GM21825 (cell line): Measurements from ENCODE around the gene CORO6.

ENCODE experiments used
- ATAC-seq: cut with Tn5 transposase; IDR thresholded peaks from one replicate; pipeline ENCODE4 v1.9.1; 2021; ENCODE audit warnings: mild to moderate bottlenecking, moderate library complexity; ENCODE audit not compliant: unreplicated experiment

The CORO6 gene

DNA sequence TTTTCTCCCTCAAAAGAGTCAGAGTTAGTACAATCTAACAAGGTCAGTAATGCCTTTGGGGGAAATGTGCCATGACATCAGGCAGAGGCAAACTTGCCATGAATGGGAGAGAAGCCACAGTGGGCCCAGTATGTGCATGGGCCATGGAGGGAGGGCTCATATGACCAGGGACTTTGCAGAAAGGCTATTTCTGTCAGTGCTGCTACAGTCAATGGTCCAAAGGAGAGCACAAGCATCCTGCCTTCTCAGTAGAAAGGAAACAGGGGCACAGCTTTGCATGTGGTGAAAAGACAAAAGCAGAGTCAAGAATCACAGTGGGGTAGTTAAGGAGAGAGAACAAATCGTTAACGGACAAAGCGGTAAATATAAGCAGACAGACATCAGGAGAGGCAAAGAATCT is 11.2 kb upstream of the CORO6 start:
- no peak for ATAC-seq

DNA sequence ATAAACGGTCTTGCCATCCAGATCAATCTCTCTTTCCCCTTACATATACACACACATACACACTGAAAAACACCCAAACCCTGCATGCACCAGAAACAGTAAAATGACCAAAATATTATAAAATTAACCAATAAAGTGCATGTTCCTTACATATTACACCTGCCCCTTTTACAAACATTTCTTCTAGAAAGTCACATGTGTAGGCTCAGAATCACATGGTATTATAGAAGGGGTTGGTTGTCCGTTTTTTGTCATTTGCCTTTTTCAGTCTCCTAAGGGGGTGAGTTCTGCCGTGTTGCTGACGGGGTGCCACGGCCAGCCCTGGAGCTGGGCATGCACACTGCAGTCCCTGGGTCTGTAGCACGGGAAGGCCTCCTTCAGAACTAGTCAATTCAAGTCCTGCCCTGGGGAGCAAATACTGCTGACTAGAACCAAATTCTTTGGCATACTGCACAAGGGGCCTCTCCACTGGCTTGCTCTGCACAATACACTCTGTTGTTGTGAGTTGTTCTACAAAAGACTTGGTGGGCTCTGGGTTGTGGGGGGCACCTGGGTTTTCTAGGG is 8.0 kb upstream of the CORO6 start:
- no peak for ATAC-seq

DNA sequence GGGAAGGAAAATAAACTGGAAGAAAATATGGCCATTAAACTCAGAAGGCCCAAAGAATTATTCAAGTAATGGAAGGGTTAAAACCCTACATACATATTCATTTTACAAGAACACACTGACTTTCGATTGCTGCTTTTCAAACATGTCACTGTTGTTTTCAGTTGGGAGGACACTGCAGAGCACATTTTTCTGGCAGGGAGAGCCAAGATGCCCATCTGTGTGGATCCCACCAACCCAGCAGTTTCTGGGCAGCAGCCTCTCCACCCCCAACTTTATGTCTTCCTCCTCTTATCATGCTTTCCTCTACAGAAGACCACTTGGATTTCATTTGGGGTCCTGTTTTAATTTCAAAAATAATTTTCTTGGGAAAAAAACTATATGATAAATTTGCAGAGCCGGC is 7.1 kb upstream of the CORO6 start:
- ATAC-seq = no peak

DNA sequence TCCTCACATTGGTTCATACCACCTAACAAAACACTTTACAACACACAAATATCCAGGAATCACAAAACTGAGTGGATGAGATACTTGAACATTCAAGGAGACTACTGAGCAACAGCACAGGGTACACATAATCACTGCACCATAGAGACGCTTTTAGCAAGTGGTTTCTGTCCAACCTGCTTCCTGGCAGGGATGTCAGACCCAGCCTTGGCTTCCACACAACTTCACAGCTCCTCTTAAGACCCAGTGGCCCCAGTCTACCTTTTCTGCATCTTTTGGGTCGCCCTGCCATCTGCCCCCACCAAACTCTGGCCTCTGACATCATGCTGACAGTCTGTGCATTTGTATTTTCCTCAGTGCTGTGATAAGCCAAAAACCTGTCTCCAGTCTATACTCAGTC is 5.9 kb upstream of the CORO6 start:
- ATAC-seq = no peak

DNA sequence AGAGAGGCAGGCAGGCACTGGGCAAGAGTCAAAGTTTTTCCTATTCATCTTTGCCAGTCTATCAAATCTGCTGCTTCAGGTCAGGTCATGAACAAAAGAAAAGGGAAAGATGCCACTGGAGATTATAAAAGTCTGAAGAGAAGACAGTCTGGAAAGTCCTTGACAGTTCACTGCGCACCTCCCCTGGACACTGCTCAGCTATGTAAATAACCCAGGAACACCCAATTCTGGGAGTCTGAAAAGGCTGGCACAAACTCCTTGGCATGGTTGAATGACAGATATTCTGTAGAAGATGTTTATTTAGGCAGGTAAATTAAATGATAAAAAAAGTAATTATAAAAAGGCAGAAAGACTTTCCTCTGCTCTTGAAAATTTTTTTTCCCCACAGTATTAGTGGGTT is 5.2 kb upstream of the CORO6 start:
- no peak for ATAC-seq

DNA sequence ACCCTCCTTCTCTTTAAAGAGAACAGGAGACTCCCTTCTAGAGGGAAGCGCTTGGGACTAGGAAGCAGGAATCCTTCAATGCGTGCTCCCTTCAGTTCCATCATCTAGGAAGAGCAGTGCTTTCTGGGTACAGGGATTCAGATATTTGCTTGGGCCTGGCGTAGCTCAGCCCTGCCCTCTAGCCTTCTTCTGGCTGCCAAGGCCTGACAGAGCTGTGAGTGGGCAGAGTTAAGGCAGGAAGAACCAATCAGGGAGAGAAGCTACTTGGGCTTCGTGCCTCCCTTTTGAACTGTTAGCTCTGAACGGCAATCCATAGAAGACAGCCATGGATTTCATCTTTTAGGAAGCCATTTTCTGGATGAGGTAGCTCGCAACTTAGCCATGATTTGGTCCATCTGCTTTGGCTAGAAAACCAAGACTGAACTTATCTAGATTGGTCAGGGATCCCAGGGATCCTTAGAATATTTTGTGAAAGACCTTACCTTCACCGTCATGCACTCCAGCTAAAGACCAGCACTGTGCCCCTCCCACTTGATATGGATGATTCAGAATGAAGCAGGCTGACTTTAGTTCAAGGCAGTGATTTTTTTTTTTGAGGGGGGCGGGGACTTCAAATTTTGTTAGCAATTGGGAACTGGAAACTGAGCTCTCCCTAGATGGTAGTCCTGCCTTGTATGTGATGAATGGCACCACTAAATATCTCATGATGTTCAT is 2.5 kb upstream of the CORO6 start:
- no peak for ATAC-seq

DNA sequence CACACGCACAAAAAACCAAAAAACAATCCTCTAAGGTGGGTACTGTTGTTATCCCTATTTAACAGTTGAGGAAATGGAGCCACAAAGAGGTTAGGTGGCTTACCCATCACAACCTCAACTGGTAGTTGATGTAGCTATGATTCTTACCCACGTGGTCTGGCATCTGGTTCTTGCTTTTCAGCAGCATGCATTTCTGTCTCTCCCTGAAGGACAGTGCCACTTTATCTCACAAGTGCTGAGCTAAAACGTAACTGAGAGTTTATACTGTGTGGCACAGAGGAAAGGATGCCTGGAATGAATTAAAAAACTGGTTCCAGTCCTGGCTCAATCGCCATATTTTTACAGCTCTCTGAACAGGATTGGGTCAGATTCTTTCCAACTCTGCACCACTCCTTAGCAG is 1.9 kb upstream of the CORO6 start:
- ATAC-seq = no peak

DNA sequence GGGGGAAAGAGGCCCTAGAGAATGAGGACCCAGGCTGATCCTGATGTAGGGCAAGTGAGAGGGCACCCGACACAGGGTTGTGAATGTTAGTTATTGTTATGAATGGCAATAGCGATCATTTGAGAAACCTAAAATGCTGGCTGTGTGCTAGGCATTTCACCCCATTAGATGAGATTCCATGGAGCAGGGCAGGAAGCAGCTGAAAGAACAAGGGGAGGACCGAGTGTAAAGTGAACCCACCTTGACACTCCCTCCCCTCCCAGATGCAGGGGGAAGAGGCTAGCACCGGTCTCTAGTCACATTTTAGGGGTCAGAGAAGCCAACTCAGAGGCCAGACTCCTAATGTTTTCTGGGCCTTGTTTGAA is 553 bp upstream of the CORO6 start:
- no peak for ATAC-seq

DNA sequence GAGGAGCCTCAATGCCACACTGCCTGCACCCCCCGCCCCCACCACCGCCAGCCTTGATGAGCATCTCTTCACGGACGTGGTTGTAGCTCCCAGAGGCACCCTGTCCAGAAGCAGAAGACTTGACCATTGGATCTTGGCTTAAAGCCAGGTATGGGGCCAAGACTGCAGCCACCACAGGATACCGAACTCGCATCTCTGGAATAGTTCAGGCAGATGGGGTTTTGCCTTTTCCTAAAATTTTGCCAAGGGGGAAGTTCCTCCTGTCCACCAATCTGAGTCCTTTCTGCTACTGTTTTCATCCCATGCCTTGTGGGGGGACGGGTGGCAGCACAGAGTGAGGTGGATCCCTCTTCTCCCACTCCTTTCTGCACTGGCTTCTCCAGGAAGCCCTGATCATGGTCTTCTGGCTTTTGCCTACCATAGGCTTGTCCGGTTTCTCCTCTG is 939 bp downstream of the CORO6 start:
- no peak for ATAC-seq

DNA sequence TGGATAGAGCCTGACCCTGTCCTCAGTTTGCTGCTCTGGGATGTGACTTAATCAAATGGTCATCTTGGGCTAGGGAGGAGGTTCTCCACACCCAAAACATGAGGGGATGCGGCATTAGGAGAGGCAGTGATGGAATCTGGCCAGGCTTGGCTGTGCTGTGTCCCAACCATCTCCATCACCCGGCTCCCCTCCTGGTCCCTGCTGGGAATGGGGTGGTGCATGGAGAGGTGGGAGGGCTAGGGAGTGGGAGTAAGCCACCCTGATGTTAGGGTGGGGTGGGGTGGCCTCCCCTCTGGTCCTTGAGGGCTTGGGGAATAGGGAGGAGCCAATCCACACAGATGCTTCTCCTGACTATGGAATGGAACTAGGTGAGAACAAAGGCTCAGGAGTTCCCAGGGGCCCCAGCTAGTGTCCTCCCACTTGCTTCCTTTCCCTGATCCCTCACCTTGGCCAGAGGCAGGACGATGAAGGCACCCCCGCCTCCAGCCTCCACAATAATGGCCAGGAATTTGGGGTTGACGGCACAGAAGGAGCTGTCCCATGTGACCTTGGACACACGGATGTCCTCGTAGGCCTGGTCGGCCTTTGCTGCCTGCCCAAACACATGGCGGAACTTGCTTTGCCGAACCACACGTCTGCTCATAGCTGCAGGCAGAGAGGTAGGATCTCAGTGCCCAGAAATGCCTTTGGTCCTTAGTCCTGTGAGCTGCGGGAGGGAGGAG is 1.8 kb downstream of the CORO6 start:
- no peak for ATAC-seq

DNA sequence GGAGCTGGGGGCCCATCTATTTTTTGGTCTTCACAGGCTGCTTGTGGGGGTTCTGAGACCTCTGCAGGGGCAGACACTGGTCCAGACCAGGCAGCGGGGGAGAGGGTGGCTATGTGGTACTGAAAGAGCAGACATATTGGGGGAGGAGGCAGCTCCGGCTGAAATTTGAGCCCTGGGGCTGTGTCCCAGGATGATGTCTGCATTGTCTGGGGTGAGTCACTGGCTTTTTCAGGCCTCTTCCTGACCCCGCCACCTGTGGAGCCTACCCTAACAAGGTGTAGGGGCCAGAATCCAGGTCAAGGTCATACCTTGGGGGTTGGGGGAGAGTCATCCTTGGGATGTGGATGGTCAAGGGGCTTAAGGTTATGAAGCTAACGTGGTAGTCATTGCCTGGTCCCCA is 2.4 kb downstream of the CORO6 start:
- ATAC-seq = no peak

DNA sequence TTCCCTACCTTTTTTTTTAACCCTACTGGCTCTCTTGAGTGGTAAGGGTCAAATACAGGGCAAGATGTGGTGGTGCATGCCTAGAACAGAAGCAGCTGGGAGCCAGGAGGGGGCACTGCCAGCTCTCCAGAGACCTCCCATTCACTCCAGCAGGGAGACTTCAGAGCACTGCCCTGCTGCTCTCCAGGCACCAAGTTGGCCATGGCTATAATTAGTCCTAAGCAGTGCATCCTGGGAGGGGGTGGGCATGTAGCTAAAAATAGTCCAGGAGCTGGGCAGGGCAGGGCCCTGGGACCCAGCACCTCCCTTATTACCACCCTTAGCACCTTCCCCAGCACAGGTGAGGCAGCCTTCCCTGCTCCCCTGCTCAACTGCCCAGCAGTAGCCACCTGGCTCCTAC is 3.5 kb downstream of the CORO6 start:
- no peak for ATAC-seq

DNA sequence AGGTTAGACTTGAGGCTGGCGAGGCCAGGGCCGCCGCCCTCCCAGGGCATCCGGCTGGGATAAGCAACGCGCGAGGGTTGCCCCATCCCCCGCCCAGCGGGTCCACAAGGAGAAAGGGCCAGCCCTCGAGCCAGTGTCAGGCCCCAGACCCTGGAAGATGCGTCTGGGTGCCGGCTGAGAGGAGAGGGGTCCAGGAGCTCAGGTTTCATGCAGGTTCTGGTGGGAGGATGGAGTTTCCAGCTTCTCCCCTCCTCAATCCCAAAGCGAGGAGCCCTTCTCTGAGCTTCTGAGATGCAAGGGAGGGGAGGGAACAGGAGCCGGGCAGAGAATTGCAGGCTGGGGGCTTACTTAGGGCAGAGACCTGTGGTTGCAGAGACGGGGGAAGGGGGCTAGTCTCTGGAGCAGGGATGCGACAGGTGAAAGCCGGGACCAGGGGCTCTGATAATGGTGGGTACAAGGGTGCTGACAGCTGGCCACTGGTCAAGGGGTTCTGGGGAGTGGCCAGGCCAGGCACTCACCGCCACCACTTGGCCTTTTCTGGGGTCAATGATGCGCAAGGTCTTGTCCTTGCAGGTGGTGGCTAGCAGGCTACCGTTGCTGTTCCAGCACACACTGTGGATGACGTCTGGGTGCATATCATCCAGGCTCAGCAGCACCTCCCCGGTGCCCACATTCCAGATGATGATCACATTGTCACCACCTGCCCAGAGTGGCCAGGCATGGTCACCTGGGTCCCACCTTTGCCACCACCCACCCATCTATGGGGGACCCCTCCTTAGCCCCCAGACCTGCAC is 4.2 kb downstream of the CORO6 start:
- no peak for ATAC-seq

DNA sequence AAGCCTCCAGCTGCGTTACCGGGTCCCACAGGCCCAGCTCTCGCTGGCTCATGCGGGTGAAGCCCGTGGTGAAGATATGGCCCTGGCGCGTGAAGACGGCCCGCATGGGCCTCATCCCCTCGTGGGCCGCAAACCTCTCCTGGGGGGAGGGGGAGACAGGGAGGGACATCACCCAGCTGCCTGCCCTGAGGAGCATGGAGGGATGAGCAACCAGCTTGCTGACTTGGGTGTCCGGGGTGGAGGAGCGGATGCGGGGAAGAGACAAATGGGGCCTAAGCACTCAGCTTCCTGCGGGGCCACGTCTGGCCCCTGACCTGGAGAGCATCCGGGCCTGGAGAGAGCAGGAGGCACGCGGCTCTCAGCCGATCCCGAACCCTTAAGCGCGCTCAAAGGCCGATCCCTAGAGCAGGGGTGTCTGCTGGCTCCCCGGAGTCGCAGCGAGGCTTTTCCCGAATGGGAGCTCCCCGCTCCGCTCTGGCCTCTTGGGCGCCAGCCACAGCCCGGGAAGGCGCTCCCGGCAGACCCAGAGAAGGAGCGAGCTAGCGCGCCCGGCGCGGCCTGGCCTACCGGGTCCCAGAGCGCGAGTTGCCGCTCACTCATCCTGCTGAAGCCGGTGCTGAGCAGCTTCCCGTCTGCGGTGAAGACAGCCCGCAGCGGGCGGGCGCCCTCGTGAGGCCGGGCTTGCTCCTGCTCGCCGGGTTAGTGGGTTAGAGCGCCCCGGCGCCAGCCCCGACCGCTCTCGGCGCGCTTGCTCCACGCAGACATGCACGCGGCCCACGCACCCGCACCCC is 5.0 kb downstream of the CORO6 start:
- ATAC-seq = peak; percentile 32

DNA sequence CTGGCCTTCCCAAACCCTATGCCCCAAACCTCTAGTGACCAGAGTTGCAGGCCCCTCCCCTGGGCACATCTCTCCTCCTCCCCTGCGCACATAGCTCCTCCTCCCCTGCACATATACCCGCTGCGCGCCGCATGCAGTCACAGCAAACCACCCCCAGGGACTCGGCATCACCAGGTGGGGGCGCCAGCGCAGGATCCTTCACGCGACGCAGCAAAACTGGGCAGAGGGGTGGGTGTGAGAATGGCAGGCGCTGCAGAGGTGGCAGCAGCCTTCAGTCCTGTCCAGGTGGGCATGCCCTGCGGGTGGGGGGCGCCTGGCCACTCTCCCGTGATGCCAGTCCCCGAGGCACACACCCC is 5.6 kb downstream of the CORO6 start:
- ATAC-seq = peak; percentile 49

DNA sequence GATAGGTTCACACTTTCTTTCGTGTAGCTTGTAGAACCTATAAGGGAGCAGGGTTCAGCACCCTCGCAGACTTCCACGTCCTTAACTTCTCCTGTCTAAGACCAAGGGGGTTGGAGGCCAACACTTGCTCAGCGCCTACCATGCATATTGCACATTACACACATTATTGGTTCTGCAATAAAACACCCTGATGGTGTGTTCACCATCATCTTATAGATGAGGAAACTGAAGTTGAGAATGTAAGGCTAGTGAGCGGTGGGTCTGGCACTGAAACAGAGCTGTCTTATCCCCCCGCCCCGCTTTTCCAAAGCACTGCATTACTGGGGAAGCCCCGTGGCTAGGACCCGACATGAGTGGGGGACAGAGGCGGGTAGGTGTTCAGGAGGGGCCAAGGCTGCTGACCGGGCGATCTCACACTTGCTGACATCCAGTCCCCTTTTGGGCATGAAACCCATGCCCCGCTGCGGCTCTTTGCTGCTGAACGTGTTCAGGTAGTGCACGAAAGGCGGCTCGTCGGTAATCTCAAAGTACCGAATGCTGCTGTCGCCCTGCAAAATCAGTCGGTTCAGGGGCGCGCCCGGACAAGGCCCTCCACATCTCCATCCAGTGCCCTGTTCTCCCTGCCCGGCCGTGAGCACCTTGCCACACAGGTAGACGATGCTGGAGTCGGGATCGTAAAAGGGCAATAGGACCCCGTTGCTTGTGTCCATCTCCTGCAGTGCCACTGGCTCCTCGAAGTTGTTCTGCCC is 6.2 kb downstream of the CORO6 start:
- ATAC-seq = no peak

DNA sequence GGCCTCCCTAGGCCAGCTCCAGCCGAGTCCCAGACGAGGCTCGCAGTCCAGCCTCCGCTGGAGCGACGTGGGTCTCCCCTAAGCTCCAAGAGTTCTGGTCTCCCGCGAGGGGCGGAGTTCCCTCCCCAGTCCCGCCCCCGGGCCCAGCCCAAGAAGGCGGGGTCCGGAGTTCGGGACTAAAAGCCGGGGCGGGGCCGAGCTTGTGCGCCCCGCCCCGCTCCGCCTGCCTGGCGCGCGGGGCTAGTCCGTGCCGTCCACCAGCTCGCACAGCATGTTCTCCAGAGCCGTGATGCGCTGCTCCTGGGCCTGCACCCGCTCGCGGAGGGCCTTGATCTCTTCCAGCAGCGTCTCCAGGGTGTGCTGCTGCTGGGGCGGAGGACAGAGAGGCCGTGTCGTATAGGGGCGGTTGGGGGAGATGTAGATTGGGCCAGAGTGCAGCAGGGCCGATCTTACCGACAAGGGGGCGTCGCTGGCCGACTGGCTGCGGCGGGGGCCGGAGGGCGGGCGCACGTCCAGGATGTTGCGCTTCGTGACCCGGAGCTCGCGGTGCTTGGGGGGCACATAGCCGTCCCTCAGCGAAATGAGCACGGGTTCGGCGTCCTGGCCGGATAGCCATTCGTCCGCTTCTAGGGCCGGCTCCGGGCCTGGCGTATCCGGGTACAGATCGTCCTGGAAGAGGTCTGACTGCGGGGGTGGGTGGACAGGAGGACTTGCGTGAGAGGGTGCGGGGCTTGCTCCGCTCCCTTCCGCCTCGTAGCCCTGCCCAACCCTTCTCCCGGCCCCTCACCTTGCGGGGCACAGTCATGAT is 7.0 kb downstream of the CORO6 start:
- ATAC-seq = peak; percentile 50

DNA sequence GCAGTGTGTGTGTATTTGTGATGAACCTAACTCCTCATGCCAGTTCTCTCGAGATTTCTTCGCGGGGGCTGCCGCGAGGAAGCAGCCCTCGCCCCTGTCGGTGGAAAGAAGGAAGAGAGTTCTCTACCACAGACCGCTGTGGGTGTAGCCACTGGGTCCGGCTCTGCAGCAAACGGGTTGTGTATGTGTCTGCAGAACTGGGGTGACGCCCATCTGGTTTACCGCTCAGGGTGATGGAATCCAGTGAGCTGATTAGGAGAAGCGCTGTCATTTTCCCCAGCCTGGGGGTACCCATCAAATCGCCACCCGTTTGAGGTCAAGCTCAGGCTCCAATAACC is 7.7 kb downstream of the CORO6 start:
- ATAC-seq = no peak

DNA sequence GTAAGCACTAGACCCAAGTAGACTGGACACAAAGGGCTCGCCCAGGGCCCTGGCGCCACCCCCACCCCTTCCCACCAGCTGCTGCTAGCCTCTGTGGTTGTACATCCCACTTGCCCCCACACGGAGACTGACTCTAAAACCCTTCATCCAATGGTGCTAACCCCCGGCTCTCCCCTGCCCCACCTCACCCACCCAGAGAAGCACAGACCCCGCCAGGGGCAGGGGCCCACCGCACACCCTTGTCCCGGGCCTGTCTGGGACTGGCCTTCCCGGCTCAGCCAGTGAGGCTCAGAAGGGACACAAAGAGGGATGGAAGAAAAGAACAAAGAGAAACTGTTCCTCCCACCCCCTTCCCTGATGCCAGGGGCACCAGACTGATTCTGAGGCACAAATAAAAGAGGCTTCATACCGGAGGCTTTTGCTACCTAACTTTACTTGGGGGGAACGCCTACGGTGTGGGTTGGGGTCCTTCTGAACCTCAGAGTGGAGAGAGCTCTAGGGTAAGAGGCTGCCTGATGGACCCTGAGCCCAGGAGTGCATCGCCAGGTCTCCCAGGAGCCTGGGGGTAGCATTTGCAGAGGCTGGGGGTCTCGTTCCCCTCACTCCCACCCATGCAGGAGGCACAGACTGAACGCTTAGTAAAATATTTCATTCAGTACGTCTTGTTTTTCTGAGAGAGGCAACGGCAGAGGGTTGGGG is 8.2 kb downstream of the CORO6 start:
- ATAC-seq = no peak
